Measurements from ENCODE around the gene MSH5.

DNA sequence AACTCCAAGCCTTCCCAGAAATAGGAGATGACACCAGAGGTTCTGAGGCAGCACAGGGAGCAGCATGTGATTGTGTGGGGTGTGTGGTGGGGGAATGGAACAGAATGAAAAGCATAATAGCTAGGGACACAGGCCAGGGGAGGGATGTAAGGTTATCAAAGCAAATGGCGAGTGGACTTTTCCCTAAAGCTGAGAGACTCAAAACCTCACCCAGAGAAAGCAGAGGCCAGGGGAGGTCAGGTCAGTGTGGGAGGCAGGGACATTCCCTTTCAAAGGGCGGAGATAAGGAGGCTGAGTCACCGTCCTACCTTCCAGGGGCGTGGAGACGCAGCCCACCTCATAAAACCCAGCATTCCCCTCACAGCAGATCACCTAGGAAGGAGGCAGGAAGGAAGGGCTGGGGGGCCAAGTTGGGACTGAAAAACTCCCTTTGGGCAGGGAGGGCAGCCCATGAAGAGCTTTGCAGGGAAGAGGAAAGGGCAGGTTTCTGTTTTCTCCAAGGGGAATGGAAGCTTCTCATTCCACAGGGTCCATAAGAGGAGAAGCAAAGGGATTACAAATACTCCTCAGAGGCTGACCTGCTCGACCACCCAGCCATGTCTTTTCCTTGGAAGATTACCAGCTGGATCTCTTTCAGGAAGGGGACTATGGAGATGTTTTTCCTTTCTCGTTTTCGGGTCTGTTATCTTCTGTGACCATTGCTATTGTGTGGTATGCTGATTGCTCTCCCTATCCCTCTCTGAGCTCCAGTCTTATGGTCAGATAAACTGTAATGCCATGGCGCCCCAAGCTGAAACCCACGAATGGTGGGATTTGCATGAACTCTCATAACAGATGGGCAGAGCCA, 49.4 kb upstream of the MSH5 start:
- TF ChIP-seq, protein P1, sequence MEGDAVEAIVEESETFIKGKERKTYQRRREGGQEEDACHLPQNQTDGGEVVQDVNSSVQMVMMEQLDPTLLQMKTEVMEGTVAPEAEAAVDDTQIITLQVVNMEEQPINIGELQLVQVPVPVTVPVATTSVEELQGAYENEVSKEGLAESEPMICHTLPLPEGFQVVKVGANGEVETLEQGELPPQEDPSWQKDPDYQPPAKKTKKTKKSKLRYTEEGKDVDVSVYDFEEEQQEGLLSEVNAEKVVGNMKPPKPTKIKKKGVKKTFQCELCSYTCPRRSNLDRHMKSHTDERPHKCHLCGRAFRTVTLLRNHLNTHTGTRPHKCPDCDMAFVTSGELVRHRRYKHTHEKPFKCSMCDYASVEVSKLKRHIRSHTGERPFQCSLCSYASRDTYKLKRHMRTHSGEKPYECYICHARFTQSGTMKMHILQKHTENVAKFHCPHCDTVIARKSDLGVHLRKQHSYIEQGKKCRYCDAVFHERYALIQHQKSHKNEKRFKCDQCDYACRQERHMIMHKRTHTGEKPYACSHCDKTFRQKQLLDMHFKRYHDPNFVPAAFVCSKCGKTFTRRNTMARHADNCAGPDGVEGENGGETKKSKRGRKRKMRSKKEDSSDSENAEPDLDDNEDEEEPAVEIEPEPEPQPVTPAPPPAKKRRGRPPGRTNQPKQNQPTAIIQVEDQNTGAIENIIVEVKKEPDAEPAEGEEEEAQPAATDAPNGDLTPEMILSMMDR (IDR thresholded peaks at IDR 0.05 in 2 of 3, conservative IDR thresholded peaks at IDR 0.05 in 1 of 3; ENCODE audit: borderline replicate concordance in 1 of 3, insufficient read depth in 1 of 3, low read depth in 2 of 3, low read length in 2 of 3), result no peak
- no peak for TF ChIP-seq RAD21 (IDR thresholded peaks at IDR 0.05; ENCODE audit: low read depth)
- no peak for TF ChIP-seq EZH2 (IDR thresholded peaks at IDR 0.05)
- no peak for TF ChIP-seq ZNF274 (IDR thresholded peaks at IDR 0.05; ENCODE audit: low read depth, low read length)
- no peak for TF ChIP-seq YY1 (IDR thresholded peaks at IDR 0.05; ENCODE audit: extremely low read depth, insufficient replicate concordance, low read depth, low read length)
- TF ChIP-seq POLR2A (IDR thresholded peaks at IDR 0.05; ENCODE audit: borderline replicate concordance, extremely low read depth, insufficient read depth, insufficient read length), result no peak
- TF ChIP-seq ZFX (IDR thresholded peaks at IDR 0.05), result no peak

Data from HCT116 (cell line).